Uterus (tissue), 2 donors: Measurements from ENCODE around the gene PANX1.

ENCODE experiments used
- CTCF ChIP-seq, 4 experiments: fragments of 200-600 bp in 2 of 4; fragments of 450-650 bp in 2 of 4; sonication (generic) in 2 of 4; IDR thresholded peaks; one replicate each; pipeline ENCODE4 v1.5.1; 2016 to 2019; ENCODE audit warnings: antibody characterized with exemption in 4 of 4, mild to moderate bottlenecking in 2 of 4, moderate library complexity in 1 of 4
- POLR2A ChIP-seq, 2 donors: fragments of 450-650 bp; IDR thresholded peaks; one replicate each; pipeline ENCODE4 v1.6.1; 2016; ENCODE audit warnings: antibody characterized with exemption in 2 of 2, mild to moderate bottlenecking in 1 of 2, moderate library complexity in 1 of 2

- TF ChIP-seq CTCF (IDR thresholded peaks at IDR 0.05) (no peak), POLR2A (IDR thresholded peaks at IDR 0.05) (no peak)
These were observed 56.9 kb downstream of the PANX1 start for GRCh38 chr11:94185416-94186084.
